ES-I3 (cell line): ENCODE measurements around the gene CFD.
A peak's percentile ranks its signal among the peaks of the same experiment; 100 is the strongest.

Source experiments
- H3K36me3 ChIP-seq: 2 replicates; pipeline ENCODE4 v1.6.1; 2013; ENCODE audit warnings: mild to moderate bottlenecking, low read length, control low read depth, moderate library complexity; ENCODE audit not compliant: insufficient read depth
- H3K4me1 ChIP-seq: 2 replicates; pipeline ENCODE4 v1.6.1; 2013; ENCODE audit warnings: mild to moderate bottlenecking, control low read depth, low read length; ENCODE audit not compliant: insufficient read depth
- H3K9ac ChIP-seq: 2 replicates; pipeline ENCODE4 v1.6.1; 2013; ENCODE audit warnings: low read depth, mild to moderate bottlenecking, low read length, moderate library complexity
- H3K9me3 ChIP-seq: 2 replicates; pipeline ENCODE4 v1.6.1; 2013; ENCODE audit warnings: mild to moderate bottlenecking, low read length, moderate library complexity; ENCODE audit not compliant: control insufficient read depth, insufficient read depth

Gene CFD

DNA sequence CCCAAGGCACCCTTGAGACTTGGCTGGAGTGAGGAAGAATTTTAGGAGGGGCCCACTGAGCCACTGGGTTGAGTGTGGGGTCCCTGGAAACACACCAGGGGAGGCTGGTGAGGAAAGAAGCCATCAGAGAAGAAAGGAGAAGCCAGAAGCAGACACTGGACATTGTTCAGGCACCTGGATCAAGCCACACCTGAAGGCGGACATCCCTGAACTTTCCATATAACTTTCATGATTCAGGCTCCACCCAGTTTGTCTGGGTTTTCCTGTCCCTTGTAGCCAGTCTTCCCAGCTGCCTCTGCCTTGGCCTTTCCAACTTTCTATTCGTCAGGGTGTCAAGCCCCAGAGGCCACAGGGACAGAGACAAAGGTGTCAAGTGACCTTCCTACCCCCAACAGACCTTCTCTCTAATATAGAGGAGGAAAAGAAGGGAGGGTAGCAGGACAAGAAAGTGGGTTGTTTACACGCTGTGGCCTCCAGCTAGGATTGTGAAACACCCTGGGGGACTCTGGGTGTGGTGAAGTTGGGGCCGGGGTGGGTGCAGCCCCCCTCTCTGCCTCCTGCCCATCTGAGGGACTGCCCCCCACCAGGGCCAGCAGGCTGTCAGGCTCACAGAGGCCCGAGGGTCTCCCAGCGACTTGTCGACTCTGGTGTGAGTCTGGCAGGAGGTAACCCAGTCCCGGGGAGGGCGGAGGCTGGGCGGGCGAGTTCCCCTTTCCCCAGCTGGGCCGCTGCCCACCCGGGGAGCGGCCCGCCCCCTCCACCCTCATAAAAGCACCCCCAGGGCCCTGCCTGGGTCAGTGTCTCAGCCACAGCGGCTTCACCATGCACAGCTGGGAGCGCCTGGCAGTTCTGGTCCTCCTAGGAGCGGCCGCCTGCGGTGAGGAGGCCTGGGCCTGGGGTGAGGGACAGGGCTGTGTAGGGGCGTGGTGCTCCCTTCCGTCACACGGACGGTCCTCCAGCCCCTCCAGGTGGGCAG is at the start of gene CFD:
Gene CFD, plus strand, starts transcription at position 797 of the 976 bp plus-strand sequence. Its CDS starts 26 bp downstream, at position 823.
- Histone ChIP-seq H3K9me3 (no peaks in the 10 kb centered on the region), H3K4me1 (no peaks in the 10 kb centered on the region; the same call in 1 of the 2 replicates), H3K36me3 (no peaks in the 10 kb centered on the region), H3K9ac (peak within 1 kb of the TSS; percentile 62)

DNA sequence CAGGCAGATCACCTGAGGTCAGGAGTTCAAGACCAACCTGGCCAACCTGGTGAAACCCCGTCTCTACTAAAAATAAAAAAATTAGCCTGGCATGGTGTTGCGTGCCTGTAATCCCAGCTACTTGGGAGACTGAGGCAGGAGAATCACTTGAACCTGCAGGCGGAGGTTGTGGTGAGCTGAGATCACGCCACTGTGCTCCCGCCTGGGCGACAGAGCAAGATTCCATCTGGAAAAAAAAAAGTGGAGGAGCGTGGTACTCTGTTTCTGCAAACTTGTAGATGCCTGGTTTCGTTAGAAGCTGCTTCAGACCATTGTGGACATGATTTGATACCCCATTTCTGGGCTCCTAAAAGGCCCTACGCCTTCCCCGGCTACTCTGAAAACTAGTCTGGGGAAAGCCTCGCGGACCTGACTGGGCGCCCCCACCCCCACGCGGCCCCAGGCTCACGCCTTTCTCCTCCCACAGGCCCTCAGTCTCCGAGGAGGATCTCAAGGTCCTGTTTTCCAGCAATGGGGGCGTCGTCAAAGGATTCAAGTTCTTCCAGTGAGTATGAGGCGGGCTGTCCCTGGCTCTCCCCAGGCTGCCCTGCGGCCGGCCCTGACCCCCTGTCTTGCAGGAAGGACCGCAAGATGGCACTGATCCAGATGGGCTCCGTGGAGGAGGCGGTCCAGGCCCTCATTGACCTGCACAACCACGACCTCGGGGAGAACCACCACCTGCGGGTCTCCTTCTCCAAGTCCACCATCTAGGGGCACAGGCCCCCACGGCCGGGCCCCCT is 49.2 kb upstream of the CFD start:
- H3K4me1 ChIP-seq, result no peaks in the 10 kb centered on the region

DNA sequence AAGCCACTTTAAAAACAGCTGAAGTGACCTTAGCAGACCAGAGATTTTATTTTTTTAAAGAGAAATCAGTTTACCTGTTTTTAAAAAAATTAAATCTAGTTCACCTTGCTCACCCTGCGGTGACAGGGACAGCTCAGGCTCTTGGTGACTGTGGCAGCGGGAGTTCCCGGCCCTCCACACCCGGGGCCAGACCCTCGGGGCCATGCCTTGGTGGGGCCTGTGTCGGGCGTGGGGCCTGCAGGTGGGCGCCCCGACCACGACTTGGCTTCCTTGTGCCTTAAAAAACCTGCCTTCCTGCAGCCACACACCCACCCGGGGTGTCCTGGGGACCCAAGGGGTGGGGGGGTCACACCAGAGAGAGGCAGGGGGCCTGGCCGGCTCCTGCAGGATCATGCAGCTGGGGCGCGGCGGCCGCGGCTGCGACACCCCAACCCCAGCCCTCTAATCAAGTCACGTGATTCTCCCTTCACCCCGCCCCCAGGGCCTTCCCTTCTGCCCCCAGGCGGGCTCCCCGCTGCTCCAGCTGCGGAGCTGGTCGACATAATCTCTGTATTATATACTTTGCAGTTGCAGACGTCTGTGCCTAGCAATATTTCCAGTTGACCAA is 48.5 kb upstream of the CFD start:
- H3K36me3 ChIP-seq, result peaks cover 37% of the 10 kb centered on the region
- H3K9ac ChIP-seq, result no peak overlapping the region

More for the DNA sequence above, 49.2 kb upstream of the CFD start:
- H3K36me3 ChIP-seq, result peaks cover 42% of the 10 kb centered on the region
- H3K9ac ChIP-seq, result no peak overlapping the region
- no peaks in the 10 kb centered on the region for H3K9me3 ChIP-seq

DNA sequence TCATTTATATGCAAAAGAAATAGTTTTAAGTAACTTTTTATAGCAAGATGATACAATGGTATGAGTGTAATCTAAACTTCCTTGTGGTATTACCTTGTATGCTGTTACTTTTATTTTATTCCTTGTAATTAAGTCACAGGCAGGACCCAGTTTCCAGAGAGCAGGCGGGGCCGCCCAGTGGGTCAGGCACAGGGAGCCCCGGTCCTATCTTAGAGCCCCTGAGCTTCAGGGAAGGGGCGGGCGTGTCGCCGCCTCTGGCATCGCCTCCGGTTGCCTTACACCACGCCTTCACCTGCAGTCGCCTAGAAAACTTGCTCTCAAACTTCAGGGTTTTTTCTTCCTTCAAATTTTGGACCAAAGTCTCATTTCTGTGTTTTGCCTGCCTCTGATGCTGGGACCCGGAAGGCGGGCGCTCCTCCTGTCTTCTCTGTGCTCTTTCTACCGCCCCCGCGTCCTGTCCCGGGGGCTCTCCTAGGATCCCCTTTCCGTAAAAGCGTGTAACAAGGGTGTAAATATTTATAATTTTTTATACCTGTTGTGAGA is 47.9 kb upstream of the CFD start:
- H3K4me1 ChIP-seq, result no peaks in the 10 kb centered on the region
- H3K9me3 ChIP-seq, result no peaks in the 10 kb centered on the region; the same call in 1 of the 2 replicates
- H3K36me3 ChIP-seq, result peaks cover 31% of the 10 kb centered on the region
- H3K9ac ChIP-seq, result no peak overlapping the region

More for the DNA sequence above, 48.5 kb upstream of the CFD start:
- Histone ChIP-seq H3K9me3 (no peaks in the 10 kb centered on the region; the same call in 1 of the 2 replicates), H3K4me1 (no peaks in the 10 kb centered on the region)

DNA sequence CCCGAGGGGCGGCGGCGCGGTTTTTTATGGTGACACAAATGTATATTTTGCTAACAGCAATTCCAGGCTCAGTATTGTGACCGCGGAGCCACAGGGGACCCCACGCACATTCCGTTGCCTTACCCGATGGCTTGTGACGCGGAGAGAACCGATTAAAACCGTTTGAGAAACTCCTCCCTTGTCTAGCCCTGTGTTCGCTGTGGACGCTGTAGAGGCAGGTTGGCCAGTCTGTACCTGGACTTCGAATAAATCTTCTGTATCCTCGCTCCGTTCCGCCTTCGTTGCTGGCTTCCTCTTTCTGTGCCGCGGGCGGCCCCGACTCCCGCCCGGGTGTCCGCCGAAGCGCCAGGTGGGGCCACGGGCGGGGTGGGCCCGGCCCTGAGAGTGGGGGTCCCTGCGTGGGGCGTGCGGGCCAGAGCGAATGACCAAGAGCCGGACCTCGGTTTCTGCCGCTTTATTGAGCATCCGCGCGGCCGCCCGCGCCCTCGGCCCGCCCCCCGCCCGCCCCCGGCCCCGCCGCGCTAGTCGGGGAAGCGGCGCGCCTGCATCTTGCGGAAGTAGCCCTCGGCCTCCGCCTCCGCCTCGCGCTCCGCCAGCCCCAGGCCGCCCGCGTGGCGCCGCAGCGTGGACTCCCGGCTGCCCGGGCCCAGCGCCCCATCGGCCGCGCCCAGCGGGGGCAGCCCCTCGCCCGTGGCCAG is 47.3 kb upstream of the CFD start:
- Histone ChIP-seq H3K9ac (no peak overlapping the region), H3K36me3 (peaks cover 25% of the 10 kb centered on the region), H3K9me3 (no peaks in the 10 kb centered on the region; the same call in 1 of the 2 replicates), H3K4me1 (no peaks in the 10 kb centered on the region)

DNA sequence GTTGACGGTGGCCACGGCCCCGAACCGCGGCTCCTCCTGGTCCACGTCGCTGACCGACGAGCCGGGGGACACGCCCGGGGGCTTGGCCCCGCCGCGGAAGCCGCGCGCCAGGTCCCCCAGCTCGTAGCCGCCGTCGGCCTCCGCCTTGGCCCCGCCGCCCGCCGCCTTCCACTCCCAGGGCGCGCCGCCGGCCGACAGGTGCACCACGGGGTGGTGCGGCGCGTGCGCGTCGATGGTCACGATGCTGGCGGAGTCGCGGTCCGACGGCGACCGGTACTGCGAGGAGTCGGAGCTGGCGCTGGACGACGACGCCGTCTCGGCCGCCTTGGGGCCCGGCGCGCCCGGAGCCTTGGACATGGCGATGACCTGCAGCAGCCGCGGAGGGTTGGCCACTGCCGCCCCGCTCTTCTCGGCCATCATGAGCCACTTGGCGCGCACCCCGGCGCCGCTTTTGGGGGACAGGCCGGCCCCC is 46.7 kb upstream of the CFD start:
- H3K9me3 ChIP-seq, result no peaks in the 10 kb centered on the region; the same call in 1 of the 2 replicates
- H3K36me3 ChIP-seq, result peaks cover 19% of the 10 kb centered on the region
- H3K9ac ChIP-seq, result no peak overlapping the region
- no peaks in the 10 kb centered on the region for H3K4me1 ChIP-seq

DNA sequence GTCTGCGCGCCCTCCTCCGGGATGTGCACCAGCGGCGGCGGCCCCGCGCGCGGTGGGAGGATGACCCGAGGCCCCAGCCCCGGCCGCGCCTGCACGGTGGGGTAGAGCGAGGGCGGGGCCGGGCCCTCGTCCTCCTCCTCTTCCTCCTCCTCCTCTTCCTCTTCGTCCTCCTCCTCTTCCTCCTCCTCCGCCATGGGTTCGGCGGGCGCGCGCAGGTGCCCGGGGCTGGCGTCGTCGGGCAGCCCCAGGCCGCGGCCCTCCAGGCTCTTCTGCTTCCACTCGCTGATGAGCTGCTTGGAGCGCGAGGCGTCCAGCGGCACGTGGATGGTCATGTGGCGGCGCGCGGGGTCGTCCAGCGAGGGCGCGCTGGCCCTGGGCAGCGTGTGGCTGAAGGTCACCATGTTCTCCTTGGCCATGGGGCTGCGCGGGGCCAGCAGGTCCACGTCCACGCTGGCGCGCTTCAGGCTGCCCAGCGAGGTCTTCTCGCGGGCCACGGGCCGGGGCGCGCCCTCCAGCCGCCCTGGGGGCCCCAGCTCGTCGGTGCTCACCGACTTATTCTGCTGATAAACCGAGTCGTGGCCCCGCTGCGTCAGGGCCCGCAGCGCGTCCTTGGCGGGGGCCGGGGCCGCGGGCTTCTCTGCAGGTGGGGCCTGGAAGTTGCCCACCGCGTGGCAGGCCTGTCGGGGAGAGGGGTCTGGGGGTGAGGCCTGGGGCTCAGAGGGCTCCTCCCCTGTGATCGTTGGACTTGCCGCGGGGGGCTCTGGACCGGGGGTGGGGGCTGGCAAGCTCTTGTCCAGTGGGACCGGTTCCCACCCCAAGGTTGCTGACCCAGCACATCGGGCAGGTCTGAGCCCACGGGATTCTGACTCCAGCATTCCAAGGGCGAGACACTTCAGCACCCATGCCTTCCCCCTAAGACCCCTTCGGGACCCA is 46.0 kb upstream of the CFD start:
- H3K36me3 ChIP-seq, result peaks cover 19% of the 10 kb centered on the region

DNA sequence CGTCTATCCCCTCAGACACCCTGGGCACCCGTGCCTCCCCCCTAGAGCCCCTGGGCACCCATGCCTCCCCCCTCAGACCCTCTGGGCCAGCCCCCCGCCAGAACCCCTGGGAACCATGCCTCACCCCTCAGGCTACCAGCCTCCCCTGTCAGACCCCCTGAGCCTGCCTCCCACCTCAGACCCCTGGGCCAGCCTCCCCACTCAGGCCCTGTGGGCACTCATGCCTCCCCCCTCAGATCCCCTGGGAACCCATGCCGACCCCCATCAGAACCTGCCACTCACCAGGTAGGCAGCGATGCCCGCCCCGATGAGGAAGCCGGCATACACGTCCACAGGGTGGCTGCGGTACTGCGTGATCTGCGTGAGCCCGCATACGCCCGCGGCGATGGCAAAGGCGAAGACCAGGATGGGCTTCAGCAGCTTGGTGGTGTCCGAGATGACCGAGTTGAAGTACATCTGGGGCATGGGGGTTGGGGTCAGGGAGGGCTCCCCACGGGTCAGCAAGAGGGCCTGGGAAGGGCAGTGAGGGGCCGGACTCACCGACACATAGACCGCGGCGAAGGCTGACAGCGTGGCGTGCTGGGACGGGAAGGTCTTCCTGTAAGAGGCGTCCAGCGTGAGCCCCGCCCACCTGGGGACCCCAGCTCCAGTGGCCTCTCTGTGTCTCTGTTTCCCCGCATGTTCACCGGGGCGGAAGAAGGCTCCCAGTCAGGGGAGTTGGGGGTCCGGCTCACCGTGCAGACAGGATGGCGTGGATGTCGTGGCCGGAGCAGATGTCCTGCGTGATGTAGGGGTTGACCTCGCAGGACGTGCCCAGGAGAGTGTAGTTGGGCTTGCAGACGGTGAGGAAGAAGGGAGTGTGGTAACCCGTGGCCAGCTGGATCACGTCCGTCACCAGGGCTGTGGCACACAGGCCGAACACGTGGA is 45.0 kb upstream of the CFD start:
- H3K9me3 ChIP-seq, result no peaks in the 10 kb centered on the region; the same call in 1 of the 2 replicates
- no peaks in the 10 kb centered on the region for H3K4me1 ChIP-seq
- H3K36me3 ChIP-seq, result peaks cover 13% of the 10 kb centered on the region
- H3K9ac ChIP-seq, result no peak overlapping the region

More for the DNA sequence above, 46.0 kb upstream of the CFD start:
- no peak overlapping the region for H3K9ac ChIP-seq
- no peaks in the 10 kb centered on the region; the same call in 1 of the 2 replicates for H3K9me3 ChIP-seq
- no peaks in the 10 kb centered on the region for H3K4me1 ChIP-seq

DNA sequence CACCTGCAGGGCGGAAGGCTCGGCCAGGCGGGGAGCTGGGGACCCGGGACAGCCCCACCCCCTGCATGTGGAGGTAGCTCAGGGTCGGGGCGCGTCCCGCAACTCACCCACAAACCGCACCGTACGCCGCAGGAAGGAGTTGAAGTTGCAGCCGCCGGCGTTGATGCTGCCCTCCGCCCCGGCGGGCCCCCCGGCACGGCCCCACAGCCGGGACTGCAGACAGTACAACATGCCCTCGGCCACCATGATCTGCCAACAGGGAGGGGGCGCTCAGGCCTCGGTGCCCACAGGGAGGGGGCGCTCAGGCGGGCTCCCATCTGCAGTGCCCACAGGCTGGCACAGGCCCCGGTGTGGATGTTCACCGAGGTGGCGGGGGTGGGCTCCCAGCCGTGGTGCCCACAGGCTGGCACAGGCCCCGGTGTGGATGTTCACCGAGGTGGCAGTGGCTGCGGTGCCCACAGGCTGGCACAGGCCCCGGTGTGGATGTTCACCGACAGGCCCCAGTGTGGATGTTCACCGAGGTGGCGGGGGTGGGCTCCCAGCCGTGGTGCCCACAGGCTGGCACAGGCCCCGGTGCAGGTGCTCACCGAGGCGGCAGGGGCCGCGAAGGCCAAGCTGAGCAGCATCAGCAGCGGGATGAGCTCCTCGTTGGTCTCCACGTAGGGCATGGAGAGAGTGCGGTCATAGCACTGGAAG is 44.2 kb upstream of the CFD start:
- no peaks in the 10 kb centered on the region; the same call in 1 of the 2 replicates for H3K9me3 ChIP-seq
- no peaks in the 10 kb centered on the region for H3K4me1 ChIP-seq
- peaks cover 6% of the 10 kb centered on the region; the same call in 1 of the 2 replicates for H3K36me3 ChIP-seq
- no peak overlapping the region for H3K9ac ChIP-seq

DNA sequence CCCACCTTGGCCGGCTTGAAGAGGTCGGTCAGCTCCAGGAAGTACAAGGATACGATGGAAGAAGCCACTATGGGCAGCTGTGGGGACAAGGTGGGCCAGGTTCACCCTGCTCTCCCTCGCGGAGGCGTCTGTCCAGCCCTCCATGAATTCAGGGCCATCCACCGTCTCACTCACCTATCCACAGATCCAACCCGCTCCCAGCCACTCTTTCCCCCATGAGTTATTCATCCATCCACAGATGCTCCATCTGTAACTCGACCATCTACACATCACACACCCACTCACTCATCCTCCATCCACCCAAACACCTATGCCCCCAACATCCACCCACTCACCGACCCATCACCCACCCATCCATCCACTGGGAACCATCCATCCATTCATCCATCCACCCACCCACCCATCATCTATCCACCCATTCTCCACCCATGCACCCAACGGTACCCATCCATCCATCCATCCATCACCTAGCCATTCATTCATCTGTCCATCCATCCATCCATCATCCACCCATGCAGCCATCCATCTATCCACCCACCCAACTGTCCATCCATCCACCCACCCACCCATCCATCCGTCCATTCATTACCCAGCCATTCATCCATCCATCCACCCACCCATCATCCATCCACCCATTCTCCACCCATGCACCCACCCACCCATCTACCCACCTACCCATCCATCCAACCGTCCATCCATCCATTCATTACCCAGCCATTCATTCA is 43.5 kb upstream of the CFD start:
- Histone ChIP-seq H3K36me3 (peaks cover 4% of the 10 kb centered on the region; the same call in 1 of the 2 replicates), H3K4me1 (no peaks in the 10 kb centered on the region), H3K9me3 (no peaks in the 10 kb centered on the region; the same call in 1 of the 2 replicates), H3K9ac (no peak overlapping the region)

DNA sequence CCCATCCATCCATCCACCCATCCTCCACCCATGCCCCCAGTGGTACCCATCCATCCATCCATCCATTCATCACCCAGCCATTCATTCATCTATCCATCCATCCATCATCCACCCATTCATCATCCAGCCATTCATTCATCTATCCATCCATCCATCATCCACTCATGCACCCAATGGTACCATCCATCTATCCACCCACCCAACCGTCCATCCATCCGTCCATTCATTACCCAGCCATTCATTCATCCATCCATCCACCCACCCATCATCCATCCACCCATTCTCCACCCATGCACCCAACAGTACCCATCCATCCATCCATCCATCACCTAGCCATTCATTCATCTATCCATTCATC is 43.0 kb upstream of the CFD start:
- H3K9me3 ChIP-seq, result no peaks in the 10 kb centered on the region; the same call in 1 of the 2 replicates
- no peaks in the 10 kb centered on the region for H3K4me1 ChIP-seq
- H3K9ac ChIP-seq, result no peak overlapping the region
- peaks cover 4% of the 10 kb centered on the region; the same call in 1 of the 2 replicates for H3K36me3 ChIP-seq
